HG03045 (cell line): ENCODE data around the gene RPS15.

ENCODE experiments used
- ATAC-seq: cut with Tn5 transposase; IDR thresholded peaks from one replicate; pipeline ENCODE4 v1.9.1; 2021; ENCODE audit warnings: mild to moderate bottlenecking, moderate library complexity; ENCODE audit not compliant: unreplicated experiment

Gene RPS15

DNA sequence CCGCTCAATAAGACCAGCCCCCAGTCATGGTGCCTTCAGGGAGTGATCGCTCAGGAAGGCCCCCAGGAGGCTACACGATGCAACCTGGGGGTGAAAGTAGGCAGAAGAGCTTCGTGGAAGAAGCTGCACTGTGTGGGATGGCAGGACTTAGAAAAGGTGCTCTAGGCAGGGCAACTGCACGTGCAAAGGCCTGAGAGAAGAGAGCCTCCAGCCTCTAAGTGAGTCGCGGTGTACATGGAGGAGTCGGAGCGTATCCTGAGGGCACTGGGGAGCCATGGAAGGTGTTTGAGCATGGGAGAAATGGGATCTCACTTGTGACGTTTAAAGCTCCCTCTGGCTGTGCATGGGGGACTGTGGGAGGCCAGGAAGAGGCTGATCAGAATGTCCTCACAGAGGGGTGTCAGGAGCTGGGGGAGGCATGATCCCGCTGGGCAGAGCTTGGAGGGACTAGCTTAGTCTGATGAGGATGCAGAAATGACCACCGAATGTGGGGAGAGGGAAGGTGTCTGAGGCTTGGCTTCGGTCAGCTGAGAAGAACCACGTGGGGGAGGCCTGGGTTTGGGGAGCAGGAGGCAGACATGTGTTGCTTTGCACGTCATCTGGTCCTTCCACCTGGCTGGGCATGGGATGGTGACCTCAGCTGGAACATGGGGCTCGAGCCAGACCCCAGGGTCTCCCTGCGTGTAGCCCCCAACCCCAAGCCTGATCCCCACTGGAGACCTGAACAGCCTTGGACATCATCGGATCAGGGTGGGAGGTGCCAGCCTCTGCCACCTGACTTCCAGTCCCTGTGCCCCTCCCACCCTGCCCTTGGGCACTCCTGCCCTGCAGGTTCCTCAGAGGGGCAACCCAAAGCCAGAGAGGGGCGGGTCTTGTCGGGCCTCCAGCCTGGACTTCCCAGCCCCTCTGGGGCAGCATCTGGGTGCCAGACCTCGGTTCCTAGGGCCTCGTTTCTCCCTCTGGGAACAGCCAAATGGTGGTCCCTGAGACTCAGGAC is 12.8 kb downstream of the RPS15 start:
- no peak for ATAC-seq

DNA sequence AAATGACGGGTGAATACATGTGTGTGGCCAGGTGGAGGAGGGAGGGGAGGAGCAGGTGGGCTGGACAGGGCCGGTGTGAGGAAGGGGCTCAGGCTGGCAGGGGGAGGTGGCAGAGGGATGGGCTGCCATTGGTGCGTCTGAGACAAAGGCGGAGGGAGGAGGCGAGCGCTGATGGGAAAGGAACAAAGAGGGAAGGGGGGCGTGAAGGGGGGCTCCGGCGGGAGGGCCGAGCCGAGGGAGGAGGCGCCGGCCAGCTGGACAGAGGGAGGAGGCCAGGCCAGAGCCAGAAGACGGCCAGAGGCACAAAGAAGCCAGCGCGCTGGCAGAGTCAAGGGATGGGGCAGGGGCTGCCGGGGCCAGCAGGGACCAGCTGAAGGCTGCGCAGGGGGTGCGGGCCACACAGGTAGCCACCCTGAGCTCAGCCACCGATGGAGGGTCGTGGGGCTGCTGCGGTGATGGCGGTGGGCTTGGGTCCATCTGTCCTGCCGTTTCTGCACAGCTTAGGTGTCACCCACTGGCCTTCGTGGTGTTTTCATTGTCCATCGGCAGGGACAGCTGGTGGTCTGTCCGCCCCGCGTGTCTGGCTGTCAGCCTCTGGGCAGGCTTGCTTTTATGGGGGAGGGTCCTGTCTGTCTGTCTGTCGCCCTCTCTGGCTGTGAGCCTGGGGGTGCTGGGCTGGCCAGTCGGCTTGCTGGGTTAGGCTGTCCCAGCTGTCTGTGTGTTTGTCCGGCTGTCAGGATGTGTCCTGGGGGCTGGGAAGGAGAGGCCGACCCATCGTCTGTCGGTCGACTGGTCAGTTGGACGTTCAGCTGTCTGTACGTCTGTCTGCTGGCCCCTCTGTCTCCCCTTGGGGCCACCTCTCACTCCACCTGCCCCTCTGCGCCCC is 14.0 kb downstream of the RPS15 start:
- ATAC-seq = no peak

DNA sequence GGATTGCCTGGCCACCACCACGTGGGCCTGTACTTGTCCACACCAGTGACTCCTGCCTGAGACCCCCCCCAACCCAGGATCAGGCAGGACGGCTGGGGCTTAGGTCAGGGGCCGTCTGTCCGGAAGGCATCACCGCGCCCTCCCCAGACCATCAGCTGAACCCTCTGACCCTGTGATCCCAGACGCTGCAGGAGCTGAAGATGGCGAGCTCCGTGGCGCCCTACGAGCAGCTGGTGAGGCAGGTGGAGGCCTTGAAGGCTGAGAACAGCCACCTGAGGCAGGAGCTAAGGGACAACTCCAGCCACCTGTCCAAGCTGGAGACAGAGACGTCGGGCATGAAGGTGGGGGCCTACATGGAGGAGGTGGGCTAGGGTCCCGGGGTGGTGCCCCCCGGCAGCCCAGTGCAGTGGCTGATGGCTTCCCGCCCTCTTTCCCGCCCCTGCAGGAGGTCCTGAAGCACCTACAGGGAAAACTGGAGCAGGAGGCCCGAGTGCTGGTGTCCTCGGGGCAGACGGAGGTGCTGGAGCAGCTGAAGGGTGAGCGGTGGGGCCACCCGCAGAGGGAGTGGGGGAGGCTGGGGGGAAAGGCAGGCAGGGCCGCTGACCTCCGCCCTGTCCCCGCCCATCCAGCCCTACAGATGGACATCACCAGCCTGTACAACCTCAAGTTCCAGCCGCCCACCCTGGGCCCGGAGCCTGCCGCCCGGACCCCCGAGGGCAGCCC is 14.8 kb downstream of the RPS15 start:
- ATAC-seq = no peak

DNA sequence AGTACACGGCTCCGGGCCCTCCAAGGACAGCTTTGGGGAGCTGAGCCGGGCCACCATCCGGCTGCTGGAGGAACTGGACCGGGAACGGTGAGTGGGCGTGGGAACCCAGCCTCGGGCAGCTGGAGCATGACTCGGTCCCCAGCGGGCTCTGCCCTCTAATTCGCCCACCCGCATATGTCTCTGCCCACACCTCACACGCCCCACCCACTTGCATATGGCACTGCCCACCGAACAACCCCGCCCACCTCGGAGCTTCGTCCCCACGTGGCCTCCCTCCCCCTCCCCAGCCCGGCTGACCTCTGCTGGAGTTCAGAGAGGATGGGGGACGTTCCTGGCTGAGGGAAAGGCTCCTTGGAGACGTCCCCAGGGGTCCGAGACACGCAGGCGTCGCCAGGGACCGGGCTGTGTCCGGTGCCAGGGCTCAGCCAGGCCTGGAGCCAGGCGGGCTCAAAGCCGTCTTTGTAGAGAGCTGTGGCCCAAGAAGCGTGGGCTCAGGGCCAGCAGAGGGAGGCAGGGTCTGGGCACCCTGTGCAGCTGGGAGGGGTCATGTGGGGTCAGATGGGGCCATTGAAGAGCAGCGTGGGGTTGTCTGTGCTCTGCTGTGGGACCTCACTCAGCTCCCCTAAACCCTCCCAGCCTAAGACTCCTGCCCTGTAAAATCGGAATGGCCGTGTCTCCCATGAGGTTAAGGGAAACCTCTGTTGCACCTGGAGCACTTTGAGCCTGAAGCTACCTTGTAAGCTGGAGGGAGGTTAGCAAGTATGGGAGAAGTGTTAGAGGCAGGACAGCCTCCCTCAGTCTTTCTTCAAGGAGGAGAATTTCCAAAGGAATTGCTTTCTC is 15.5 kb downstream of the RPS15 start:
- ATAC-seq = no peak

DNA sequence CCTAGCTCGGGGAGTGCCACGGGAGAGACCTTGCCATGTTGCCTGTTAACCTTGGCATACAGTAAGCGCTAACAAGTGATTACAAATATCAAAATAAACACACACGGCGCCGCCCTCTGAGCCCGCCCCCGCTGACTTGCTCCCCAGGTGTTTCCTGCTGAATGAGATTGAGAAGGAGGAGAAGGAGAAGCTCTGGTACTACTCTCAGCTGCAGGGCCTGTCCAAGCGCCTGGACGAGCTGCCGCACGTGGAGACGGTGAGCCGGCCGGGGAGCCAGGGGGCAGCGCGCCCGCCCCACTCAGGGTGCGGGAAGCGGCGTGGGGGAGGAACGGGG is 16.8 kb downstream of the RPS15 start:
- ATAC-seq = no peak

DNA sequence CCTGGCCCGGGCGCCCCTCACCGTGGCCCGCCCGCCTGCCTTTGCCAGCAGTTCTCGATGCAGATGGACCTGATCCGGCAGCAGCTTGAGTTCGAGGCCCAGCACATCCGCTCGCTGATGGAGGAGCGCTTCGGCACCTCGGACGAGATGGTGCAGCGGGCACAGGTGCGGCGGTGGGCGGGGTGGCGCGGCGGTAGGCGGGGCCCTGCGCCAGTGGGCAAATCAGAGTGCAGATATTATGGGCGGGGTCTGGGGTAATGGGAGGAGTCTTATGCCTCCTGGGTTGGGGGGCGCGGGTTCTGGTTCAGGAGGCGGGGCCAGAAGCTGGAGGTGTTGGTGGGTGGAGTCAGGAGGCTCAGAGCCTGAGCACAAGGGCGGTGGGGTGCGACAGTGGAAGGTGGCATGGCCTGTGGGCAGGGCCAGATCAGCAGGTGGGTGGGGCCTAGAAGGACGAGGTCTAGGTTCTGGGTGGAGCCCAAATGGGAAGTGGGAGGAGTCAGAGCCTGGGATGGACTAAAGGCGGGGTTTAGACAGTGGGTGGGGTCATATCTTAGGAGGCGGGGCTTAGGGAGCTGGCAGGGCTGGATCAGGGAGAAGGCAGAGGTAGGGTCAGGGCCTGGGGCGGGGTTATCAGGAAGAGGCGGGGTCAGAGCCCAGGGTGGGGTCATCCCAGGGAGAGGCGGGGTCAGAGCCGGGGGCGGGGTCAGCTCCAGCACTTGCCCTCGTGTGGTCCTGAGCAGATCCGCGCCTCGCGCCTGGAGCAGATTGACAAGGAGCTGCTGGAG is 17.3 kb downstream of the RPS15 start:
- no peak for ATAC-seq

DNA sequence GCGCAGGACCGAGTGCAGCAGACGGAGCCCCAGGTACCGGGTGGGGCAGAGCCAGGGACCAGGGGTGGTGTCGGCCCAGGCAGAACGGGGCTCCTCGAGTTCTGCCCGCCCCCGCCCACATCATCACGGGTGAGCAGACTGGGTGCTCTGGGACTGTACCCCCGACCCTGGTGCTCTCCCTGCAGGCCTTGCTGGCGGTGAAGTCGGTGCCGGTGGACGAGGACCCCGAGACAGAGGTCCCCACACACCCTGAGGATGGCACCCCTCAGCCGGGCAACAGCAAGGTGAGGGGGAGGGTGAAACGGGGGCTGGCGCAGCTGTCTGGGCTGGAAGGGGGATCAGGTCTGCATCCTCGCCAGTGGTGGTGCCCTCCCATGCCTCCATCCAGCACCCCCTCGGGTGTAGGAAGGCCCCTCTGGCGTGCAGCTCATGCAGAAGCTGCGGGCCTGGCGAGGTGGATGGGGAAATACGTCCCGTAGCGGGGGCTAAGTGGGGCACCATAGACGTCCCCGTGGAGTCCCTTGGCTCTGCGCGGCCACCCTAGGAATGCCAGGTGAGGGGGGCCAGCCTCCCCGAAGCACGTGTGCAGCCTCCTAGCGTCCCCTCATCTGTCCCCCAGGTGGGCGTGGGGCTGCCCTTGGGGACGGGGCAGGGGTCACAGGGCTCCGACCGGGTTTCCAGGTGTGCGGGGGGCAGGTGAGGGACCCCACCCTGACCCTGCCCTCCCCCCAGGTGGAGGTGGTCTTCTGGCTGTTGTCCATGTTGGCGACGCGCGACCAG is 18.1 kb downstream of the RPS15 start:
- no peak for ATAC-seq

DNA sequence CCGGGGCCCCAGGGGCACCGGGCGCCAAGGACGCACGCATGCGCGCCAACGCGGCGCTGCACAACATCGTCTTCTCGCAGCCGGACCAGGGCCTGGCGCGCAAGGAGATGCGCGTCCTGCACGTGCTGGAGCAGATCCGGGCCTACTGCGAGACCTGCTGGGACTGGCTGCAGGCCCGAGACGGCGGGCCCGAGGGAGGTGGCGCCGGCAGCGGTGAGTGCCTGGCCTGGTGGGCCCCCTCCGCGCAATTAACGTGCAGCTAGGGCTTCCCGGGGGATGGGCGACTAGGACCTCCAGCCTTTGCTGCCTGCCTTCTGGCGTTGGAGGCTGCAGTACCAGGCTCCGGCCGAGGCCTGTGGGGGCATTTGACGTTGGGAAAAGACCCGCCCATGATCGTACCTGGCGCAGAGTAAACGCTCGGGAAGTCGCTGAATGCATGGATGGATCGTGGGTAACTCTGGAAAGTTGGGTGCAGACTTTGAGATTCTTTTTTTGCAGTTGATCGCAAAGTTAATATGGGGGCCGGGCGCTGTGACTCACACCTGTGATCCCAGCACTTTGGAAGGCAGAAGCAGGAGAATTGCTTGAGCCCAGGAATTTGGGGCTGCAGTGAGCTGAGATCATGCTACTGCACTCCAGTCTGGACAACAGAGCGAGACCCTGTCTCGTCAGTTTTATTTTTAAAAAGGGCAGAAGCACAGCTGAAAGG is 19.0 kb downstream of the RPS15 start:
- no peak for ATAC-seq

DNA sequence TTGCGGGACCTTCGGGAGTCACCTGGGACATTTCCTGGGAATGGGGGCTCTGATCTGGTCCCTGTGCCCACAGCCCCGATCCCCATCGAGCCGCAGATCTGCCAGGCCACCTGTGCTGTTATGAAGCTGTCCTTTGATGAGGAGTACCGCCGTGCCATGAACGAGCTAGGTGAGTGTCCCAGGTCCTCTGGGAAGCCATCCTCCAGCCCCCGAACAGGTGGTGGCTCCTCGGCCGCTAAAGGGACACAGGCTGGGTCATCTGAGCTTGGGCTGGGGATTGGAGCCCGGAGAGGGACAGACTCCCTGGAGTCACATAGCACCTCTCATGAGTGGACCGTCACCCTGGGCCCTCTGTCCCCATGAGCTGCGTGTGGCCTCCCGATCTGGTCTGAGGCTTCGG is 19.7 kb downstream of the RPS15 start:
- no peak for ATAC-seq

DNA sequence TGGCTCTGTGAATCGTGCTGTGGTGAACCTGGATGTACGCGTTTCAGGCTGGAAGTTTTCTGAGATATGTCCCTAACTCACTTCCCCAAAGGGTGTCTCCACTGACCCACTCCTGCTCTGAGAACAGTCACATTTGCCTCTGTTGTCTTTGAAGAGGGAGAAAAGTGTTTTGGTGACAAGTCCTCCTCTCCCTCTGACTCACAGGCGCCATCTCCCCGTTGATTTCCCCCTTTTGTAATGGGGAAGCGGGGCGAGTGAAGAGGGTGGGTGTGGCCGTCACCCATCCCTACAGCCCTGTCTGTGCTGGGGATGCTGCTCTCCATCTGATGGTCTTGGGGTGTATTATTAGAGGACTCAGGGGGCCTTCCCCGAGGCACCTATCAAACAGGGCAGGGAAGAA is 21.3 kb downstream of the RPS15 start:
- ATAC-seq = no peak

DNA sequence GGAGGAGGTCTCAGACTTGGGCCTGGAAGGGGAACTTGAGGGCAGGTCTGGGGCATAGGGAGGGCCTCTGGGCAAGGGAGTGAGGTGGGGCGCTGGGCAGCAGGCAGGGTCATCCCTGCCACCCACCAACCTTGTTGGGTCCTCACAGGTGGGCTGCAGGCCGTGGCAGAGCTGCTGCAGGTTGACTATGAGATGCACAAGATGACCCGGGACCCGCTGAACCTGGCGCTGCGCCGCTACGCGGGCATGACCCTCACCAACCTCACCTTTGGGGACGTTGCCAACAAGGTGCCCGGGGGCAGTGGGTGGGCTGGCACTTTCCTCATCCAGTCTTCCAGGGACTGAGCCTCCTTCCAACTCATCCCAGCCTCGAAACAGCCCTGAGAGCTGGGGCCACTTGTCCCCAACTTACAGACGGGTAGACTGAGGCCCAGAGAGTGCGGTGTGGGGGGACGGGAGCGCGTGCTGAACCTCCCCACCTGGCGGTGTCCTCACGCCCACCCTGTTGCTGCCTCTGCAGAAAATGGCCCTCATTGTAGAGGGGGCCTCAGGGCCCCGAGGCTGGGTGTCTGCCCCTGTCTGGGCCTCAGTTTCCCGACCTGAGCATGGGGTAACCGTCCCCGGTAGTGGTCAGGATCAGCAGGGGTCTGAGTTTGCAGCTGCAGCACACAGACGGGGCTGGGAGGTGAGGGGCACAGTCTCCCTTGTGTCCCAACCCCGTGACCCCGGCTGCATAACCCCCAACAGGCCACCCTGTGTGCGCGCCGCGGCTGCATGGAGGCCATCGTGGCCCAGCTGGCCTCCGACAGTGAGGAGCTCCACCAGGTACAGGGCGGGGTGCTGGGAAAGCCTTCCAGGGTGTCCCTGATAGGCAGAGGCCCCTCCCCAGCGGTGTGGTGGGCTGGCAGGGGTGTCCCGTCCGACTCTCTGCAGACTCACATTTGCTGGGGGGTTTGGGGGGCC is 22.1 kb downstream of the RPS15 start:
- no peak for ATAC-seq

DNA sequence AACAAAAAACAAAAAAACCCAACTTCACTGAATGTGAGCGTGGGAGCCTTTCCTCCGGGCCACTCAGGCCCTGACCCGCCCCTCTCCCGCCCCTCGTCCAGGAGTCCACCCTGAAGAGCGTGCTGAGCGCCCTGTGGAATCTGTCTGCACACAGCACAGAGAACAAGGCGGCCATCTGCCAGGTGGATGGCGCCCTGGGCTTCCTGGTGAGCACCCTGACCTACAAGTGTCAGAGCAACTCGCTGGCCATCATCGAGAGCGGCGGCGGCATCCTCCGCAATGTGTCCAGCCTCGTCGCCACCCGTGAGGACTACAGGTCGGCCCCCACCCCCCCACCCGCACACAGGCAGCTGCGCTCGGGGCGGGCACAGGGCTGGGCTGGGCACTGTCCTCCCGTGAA is 23.7 kb downstream of the RPS15 start:
- ATAC-seq = no peak

DNA sequence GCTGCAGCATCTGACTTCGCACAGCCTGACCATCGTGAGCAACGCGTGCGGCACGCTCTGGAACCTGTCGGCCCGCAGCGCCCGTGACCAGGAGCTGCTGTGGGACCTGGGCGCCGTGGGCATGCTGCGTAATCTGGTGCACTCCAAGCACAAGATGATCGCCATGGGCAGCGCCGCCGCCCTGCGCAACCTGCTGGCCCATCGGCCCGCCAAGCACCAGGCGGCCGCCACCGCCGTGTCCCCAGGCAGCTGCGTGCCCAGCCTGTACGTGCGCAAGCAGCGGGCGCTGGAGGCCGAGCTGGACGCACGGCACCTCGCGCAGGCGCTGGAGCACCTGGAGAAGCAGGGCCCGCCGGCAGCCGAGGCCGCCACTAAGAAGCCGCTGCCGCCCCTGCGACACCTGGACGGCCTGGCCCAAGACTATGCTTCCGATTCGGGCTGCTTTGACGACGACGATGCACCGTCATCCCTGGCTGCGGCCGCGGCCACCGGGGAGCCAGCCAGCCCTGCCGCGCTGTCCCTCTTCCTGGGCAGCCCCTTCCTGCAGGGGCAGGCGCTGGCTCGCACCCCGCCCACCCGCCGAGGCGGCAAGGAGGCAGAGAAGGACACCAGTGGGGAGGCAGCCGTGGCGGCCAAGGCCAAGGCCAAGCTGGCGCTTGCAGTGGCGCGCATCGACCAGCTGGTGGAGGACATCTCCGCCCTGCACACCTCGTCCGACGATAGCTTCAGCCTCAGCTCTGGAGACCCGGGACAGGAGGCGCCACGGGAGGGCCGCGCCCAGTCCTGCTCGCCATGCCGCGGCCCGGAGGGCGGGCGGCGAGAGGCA is 27.2 kb downstream of the RPS15 start:
- no peak for ATAC-seq

DNA sequence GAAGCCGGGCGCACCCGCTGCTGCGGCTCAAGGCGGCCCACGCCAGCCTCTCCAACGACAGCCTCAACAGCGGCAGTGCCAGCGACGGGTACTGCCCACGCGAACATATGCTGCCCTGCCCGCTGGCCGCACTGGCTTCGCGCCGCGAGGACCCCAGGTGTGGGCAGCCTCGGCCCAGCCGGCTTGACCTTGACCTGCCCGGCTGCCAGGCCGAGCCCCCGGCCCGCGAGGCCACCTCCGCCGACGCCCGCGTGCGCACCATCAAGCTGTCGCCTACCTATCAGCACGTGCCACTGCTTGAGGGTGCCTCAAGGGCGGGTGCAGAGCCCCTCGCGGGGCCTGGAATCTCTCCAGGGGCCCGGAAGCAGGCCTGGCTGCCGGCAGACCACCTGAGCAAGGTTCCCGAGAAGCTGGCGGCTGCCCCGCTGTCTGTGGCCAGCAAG is 27.8 kb downstream of the RPS15 start:
- ATAC-seq = no peak

DNA sequence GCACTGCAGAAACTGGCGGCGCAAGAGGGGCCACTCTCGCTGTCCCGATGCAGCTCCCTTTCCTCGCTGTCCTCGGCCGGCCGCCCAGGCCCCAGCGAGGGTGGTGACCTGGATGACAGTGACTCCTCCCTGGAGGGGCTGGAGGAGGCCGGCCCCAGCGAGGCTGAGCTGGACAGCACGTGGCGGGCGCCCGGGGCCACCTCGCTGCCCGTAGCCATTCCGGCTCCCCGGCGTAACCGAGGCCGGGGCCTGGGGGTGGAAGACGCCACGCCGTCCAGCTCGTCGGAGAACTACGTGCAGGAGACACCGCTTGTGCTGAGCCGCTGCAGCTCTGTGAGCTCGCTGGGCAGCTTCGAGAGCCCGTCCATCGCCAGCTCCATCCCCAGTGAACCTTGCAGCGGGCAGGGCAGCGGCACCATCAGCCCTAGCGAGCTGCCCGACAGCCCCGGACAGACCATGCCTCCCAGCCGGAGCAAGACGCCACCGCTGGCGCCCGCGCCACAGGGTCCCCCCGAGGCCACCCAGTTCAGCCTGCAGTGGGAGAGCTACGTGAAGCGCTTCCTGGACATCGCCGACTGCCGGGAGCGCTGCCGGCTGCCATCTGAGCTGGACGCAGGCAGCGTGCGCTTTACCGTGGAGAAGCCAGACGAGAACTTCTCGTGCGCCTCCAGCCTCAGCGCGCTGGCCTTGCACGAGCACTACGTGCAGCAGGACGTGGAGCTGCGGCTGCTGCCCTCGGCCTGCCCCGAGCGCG is 28.4 kb downstream of the RPS15 start:
- no peak for ATAC-seq

DNA sequence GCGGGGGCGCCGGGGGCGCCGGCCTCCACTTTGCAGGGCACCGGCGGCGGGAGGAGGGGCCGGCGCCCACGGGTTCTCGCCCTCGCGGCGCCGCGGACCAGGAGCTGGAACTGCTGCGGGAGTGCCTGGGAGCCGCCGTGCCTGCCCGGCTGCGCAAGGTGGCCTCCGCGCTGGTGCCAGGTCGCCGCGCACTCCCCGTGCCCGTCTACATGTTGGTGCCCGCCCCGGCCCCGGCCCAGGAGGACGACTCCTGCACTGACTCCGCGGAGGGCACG is 29.0 kb downstream of the RPS15 start:
- ATAC-seq = no peak
